Measurements from ENCODE around the gene CACNG8.
"Not testable (repeated sequence)": the region's sequence is repeated elsewhere in the genome, so short reads cannot be mapped to it uniquely, and the experiment has no call there.

CACNG8 gene

GRCh38 chr19:53942001-53942786 lies 20.5 kb upstream of the CACNG8 start:
- TF ChIP-seq CTCF (IDR thresholded peaks at IDR 0.05; ENCODE audit: insufficient read depth, low read depth, low read length, missing control alignments): no peak
- DNase-seq (ENCODE audit: low read depth): no peak
- H3K4me3 ChIP-seq (ENCODE audit: low read depth, low read length): no peak overlapping the region

DNA sequence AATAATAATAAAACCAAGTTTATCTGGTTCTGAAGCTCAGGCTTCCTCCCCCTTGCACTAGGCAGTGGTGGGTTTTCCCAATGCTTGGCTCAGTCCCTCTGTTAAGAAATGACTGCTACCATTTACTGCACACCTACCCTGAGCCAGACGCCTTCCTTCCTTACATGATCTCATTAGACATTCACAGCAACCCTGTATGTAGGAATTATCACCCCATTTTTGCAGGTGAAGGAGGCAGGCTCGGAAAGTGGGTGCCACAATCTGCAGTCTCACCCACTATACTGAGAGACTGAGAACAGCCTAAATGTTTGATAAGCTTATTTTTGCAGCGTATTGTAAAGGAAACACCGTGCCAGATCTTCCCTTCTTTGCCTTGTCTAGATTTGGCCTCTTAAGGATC lies 18.3 kb upstream of the CACNG8 start:
- TF ChIP-seq CTCF (IDR thresholded peaks at IDR 0.05; ENCODE audit: insufficient read depth, low read depth, low read length, missing control alignments): no peak
- H3K4me3 ChIP-seq (ENCODE audit: low read depth, low read length): no peak overlapping the region
- no peak for DNase-seq (ENCODE audit: low read depth)

DNA sequence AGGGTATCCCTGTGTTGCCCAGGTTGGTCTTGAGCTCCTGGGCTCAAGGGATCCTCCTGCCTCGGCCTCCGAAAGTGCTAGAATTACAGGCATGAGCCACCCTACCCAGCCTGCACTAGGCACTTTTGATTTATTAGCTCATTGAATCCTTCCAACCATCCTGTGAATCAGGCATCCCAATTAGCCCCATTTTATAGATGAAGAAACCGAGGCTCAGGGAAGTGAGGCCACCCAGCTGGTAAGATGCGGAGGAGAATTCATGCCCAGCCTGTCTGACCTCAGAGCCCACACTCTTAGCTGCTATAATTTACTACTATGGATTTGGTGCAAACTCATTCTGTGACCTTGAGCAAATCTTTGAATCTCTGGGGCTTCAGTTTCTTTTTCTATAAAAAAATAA lies 17.8 kb upstream of the CACNG8 start:
- H3K4me3 ChIP-seq (ENCODE audit: low read depth, low read length): no peak overlapping the region
- no peak for DNase-seq (ENCODE audit: low read depth)
- no peak for TF ChIP-seq CTCF (IDR thresholded peaks at IDR 0.05; ENCODE audit: insufficient read depth, low read depth, low read length, missing control alignments)

GRCh38 chr19:53945441-53945840 lies 17.3 kb upstream of the CACNG8 start:
- no peak for TF ChIP-seq CTCF (IDR thresholded peaks at IDR 0.05; ENCODE audit: insufficient read depth, low read depth, low read length, missing control alignments)
- H3K4me3 ChIP-seq (ENCODE audit: low read depth, low read length): no peak overlapping the region
- DNase-seq (ENCODE audit: low read depth): no peak

- DNase-seq (ENCODE audit: low read depth): no peak
- H3K4me3 ChIP-seq (ENCODE audit: low read depth, low read length): no peak overlapping the region
- TF ChIP-seq CTCF (IDR thresholded peaks at IDR 0.05; ENCODE audit: insufficient read depth, low read depth, low read length, missing control alignments): no peak
Measured at GRCh38 chr19:53945998-53946397, 16.7 kb upstream of the CACNG8 start.

DNA sequence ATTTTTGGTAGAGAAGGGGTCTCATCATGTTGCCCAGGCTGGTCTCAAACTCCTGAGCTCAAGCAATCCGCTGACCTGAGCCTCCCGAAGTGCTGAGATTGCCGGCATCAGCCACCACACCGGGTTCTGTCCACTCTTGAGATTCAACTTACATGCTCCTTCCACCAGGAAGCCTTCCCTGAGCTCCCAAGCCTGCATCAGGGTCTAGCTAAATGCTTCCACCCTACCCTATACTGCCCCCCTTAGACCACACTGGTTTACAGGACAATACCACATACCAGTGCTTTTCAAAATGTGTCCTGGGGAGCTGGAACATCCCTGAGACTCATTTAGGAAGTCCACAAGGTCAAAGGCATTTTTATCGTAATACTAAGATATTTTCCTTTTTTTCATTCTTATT lies 15.1 kb upstream of the CACNG8 start:
- no peak for DNase-seq (ENCODE audit: low read depth)
- no peak for TF ChIP-seq CTCF (IDR thresholded peaks at IDR 0.05; ENCODE audit: insufficient read depth, low read depth, low read length, missing control alignments)

DNA sequence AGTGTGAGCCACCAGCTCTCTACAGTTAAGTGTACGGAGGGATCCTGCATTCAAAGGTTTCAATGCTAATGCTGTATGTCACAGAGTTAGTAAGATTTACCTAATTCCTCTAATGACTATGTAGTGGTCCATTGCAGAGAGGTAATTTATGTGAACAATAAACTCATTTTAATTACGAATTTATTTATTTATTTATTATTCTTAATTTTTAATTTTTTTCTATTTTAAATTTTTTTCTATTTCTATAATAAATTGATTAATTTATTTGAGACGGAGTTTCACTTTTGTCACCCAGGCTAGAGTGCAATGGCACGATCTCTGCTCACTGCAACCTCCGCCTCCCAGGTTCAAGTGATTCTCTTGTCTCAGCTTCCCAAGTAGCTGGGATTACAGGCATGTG lies 14.1 kb upstream of the CACNG8 start:
- H3K4me3 ChIP-seq (ENCODE audit: low read depth, low read length); DNase-seq (ENCODE audit: low read depth): not testable (repeated sequence)

More for the DNA sequence above, 15.1 kb upstream of the CACNG8 start:
- H3K4me3 ChIP-seq (ENCODE audit: low read depth, low read length): no peak overlapping the region

Measured in GM12865 (cell line).